ELF-1 (cell line): ENCODE results near the gene TRAPPC10.
"Not testable (repeated sequence)": the region's sequence is repeated elsewhere in the genome, so short reads cannot be mapped to it uniquely, and the experiment has no call there.

Experiments used
- DNase-seq: peaks from one replicate; pipeline ENCODE4 v3.0.0-alpha.2; 2016; ENCODE audit warnings: low read depth, low spot score

TRAPPC10 gene

DNA sequence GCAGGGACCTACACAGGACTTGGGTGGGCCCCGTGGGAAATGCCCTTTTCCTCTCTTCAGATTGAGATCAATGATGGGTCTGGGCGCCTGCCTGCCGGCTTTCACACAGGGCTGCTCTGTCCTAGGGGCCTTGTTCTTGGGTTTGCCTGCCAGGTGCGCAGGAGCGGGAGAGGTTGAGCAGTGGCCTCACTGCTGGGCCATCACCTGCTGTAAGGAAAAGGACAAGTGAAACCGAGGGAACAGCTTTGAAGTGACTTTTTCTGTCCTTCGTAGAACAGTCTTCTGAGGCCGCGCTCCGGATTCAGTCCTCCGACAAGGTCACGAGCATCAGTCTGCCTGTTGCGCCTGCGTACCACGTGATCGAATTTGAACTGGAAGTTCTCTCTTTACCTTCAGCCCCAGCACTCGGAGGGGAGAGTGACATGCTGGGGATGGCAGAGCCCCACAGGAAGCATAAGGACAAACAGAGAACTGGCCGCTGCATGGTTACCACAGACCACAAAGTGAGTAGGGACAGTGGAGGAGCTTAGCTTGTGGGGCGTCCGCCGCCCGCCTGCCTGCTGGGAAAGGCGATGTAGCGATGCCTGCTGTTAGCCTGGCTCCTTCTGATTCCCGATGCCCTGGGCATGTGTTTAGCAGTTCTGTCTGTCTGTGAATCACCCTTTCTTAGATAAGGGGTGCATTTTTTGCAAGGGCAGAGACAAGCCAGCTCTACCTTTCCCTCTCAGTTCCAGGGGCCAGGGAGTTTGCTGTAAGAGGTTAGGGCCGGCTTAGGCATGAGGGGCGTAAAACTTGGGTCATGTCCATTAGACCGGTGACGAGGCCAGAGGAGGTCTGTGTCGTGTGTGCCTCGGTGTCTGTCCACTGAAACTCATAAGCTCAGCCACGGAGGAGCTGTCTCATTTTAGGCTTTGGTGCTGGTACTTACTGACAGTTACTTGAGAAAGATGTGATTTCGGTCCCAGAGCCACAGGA, 75.6 kb downstream of the TRAPPC10 start:
- no peak for DNase-seq

DNA sequence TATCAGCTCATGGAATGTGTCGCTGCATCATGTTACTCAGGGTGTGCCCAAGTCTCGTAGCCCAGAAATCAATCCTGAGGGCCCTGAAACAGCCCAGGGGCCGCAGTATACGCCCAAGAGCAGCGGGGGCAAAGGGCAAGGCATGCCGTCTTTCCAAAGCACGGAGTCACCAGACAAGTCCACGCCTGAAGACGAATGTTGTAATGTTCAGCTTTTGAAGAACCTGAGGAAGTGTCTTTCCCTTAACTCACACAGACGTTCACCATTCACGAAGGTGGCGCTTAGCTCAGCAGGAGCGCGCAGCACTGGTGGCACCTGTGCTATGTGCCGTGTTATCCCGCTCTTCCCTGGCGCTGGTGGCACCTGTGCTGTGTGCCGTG, 76.3 kb downstream of the TRAPPC10 start:
- no peak for DNase-seq

DNA sequence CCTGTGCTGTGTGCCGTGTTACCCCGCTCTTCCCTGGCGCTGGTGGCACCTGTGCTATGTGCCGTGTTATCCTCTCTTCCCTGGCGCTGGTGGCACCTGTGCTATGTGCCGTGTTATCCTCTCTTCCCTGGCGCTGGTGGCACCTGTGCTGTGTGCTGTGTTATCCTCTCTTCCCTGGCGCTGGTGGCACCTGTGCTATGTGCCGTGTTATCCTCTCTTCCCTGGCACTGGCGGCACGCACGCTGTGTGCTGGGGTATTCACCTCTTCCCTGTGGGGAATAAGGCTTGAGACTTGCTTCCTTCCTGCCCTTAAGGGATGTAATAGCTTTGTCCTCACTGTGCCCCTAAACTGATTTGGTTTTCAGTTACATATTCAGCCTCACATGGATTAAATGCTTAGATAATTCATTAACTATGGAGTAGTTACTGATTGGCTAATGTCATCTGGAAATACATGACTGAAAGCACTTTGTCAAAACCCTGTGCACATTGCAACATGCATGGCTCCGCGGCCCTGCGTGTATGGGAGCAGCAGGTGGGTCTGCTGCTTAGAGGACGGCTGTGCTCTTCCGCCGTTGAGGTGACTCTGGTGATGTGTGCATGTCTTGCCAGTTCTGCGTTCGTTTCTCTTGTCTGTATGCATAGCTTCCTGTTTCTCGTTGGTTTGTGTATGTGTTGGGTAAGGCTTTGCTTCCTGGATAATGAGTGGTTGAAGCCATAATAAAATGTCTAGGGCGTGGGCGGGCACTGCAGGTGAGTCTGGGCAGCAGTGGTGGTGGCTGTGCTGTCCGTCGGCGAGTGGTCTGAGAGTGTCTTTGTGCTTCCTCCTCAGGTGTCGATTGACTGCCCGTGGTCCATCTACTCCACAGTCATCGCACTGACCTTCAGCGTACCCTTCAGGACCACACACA, 77.1 kb downstream of the TRAPPC10 start:
- DNase-seq = no peak

DNA sequence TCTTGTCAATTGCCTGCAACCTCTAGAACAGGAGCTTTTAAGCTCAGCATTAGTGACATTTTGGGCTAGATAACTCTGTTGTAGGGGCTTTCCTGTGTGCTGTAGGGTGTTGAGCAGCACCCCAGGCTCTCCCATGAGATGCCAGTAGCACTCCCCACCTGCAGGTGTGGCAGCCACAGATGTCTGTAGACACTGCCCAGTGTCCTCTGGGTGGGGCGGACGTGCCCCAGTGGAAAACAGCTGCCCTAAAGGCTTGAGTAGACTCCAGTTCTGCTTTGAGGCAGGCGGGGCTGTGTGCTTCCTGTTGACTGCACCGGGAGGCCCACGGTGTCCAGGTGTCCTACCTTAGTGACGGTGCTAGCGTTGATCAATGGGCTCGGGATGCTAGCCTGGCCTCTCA, 78.2 kb downstream of the TRAPPC10 start:
- no peak for DNase-seq

DNA sequence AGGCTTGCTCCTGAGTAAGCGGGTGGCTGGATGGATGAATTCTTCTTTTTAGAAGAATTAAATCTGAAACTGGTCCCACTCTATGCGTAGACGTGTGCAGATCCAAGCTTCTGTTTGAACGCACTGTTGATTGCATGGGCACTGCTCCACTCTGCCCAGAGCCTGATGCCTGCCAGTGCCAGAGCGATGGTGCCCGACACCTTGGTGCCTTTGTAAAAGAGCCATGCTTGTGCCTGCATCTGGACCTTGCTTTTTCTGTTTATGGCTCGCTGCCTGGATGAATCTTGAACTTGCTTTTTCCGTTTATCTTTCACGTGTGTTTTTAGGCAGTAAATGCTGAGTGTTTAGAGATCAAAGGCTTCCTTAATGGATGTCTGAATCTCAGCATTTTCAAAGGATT, 80.1 kb downstream of the TRAPPC10 start:
- DNase-seq = no peak

DNA sequence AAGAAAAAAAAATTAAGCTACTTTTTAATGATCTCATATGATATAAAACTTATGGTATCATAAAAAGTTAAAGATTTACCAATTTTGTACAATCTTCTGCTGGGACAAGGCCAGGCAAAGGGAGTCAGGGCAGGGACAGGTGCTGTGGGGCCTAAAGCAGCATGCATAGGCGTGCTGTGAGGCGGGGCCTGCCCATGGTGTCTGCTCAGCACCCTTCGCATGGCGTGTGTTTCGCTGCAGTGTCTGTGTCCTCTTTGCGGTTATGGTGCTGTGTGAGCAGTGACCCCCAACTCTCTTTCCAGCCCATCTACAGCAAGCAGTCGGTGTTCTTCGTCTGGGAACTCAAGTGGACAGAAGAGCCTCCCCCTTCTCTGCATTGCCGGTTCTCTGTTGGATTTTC, 81.7 kb downstream of the TRAPPC10 start:
- DNase-seq = no peak

DNA sequence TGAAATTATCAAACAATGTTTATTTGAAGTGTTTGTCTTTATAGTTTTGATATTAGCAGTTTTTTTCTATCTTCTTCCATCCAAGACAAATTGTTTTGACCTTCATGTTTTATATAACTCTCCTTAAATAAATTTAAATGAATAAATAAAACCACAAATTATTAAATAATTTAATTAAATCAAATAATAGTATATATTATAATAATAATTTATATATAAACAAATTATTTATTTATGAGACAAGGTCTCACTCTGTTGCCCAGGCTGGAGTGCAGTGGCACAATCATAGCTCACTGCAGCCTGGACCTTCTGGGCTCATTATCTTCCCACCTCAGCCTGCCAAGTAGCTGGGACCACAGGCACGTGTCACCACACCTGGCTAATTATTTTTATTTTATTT, 82.7 kb downstream of the TRAPPC10 start:
- no peak for DNase-seq

DNA sequence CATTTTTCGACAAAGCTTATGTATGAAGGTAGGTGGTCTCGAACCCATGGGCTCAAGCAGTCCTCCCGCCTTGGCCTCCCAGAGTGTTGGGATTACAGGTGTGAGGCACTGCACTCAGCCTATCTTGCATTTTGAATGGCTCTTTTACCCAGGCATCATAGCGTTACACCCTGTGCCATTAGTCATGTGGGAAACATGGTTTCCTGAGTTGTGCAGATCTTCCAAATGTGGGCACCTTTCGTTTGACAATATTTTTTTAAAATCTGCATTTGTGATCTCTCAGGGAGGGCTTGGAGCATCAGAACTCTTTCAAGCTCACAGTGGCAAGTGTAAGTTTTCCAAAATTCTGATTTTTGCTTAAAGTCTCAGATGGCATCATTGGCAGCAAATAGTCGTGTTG, 86.4 kb downstream of the TRAPPC10 start:
- not testable (repeated sequence) for DNase-seq

DNA sequence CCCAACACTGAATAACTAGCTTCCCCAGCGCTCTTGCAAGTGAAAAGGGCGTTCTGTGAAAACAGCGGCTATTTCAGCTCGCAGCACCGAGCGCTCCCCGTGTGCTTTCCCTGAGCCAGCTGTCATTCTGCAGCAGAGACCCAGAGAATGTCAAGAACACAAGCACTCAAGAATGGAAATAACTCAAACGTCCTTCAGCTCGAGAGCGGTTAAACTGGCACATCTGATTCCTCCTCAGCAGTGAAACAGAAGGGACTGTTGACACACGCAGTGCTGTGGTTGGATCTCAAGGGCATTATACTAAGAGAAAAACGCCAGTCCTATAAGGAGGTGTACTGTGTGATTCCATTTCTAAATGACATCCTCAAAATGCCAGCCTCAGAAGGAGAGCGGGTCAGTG, 86.9 kb downstream of the TRAPPC10 start:
- not testable (repeated sequence) for DNase-seq

DNA sequence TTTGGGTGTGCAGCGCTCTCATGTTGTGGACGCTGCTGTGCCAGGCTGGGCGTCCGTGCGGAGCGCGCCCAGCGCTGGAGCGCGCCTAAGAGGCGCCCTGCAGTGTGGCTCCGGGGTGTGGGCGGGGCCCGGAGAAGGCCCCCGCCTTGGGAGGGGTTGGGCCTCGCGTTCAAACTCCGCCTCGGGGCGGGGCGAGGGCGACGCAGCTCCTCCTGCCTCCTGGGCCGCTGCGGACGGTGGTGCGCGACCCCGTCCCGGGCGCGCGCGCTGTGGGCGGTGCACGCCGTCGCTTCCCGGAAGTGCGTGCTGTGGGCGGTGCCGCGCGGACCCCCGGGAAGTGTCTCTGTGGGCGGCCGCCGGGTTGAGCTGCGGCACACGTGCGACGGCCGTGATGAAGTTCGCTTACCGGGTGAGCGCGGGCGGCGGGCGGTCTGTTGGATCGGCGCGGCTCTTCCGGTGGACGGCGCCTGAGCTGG, 95.0 kb downstream of the TRAPPC10 start, which contains the start of gene PWP2:
Gene PWP2, plus strand, starts transcription at position 374 of the 476 bp plus-strand sequence. Its CDS starts 18 bp downstream, at position 392.
- DNase-seq = not testable (repeated sequence)

DNA sequence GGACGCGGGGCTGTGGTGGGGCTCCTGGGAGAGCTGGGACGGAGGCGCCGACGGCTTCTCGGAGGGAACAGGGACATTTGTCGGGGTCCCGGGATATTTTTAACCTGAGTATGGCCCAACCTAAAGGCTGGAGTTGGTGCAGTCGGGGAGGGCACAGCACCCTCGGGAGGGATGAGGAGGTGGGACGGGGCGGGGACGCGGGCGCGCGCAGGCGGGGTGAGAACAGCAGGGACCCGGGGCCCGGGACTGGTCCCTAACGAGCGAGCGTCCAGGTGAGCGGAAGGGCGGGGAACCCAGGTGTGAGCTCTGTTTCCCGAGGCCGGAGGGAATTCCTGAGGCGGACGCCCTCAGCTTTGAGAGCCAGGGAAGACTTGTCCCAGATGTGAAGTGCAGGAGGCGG, 95.5 kb downstream of the TRAPPC10 start:
- not testable (repeated sequence) for DNase-seq

DNA sequence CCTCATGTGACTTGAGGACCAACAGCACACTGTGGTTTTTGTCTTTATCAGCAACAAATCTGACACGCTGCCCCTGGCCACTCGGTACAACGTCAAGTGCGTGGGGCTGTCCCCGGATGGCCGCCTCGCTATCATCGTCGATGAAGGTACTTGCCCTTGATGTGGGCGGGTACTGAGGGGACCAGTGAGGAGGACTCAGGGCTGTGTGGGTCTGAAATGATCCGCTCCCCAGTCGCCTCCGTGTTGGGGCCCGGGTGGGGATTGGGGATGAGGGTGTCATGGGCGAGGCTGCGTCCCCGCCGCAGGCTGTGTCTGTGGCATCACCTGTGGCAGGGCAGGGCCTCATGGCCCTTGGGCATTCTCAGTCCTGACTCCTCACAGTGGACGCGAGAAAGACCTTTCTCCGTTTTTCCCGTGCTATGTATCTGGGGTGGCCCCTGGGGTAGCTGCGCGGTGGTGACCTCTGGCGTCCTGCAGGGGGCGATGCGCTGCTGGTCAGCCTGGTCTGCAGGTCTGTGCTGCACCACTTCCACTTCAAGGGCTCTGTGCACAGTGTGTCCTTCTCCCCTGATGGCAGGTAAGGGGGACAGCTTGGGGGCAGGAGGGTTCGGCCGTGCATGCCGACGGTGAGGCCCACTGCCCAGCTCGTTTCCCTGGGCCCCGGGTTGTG, 101.7 kb downstream of the TRAPPC10 start:
- not testable (repeated sequence) for DNase-seq

DNA sequence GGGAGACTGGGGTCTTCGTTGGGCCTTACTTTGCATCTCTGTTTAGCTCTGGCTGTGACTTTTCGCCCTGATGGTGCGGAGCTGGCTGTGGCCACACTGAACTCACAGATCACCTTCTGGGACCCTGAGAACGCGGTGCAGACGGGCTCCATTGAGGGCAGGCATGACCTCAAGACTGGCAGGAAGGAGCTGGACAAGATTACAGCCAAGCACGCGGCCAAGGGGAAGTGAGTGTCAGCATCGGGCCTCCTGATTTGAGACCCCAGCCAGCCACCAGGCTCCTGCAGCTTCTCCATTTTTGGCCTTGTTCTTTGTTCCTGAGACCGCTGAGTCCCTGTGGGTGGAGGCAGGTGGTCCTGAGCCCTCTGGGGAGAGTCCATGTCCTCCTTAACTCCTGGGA, 110.0 kb downstream of the TRAPPC10 start:
- DNase-seq = not testable (repeated sequence)

DNA sequence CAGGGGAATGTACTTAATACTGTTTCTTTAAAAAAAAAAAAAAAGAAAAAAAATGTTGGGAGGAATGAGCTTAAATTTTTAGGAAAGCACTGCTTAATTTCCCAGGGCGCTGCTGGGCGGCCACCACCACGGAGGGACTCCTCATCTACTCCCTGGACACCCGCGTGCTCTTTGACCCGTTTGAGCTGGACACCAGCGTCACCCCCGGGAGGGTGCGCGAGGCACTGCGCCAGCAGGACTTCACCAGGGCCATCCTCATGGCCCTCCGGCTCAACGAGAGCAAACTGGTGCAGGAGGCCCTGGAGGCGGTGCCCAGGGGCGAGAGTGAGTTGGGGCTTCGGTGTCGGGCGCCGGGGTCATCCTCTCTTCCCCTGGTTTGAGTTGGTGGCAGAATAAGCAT, 115.7 kb downstream of the TRAPPC10 start:
- DNase-seq = not testable (repeated sequence)

DNA sequence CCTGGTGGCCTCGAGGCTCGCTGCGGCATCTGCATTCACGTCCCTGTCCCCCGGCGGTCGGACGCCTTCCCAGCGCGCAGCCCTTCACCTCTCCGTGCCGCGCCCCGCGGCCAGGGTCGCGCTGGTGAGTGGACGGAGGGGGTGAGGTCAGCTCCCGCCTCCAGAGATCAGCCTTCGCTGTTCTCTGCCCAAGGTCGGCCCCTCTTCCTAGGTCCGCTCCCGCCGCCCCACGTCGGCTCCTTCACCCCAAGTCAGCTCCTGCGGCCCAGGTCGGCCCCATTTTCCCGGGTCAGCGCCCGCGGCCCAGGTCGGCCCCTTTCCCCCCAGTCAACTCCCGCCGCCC, 121.6 kb downstream of the TRAPPC10 start:
- not testable (repeated sequence) for DNase-seq

DNA sequence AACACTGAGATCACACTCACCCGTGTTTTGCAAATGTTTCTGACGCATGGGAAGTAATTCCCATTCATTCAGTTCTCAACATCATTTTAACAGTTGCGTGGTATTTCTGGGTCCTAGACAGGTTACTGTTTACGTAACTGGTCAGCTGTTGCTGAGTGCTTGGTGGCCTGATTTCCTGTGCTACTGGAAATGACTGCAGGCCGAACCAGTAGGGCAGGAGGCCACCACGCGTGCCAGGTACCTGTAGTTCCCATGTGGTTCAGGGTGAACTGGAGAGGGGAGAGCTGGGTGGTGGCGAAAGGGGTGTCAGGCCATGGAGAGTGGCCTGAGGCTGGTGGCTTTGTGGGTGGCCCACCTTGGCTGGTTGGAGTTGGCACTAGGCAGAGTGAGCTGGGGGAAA, 122.6 kb downstream of the TRAPPC10 start:
- DNase-seq = not testable (repeated sequence)

DNA sequence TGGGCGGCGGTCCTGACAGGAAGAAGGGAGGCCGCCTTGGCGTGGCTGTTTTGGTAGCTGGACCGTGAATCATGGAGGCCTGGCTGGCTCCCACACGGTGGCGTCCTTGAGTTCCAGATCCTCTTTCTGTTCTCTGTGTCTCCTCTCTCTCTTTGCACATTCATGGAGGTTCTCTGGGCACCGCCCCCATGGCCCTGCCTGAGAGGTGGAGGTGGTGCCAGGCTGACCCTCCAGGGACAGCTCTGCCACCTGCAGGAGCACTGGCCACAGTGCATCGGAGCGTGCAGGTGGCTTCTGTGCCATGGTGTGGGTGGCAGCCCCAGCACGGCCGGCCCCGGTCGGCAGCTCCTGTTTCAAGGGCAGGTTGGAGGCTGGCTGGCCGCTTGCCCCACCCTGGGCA, 125.9 kb downstream of the TRAPPC10 start:
- DNase-seq = not testable (repeated sequence)

DNA sequence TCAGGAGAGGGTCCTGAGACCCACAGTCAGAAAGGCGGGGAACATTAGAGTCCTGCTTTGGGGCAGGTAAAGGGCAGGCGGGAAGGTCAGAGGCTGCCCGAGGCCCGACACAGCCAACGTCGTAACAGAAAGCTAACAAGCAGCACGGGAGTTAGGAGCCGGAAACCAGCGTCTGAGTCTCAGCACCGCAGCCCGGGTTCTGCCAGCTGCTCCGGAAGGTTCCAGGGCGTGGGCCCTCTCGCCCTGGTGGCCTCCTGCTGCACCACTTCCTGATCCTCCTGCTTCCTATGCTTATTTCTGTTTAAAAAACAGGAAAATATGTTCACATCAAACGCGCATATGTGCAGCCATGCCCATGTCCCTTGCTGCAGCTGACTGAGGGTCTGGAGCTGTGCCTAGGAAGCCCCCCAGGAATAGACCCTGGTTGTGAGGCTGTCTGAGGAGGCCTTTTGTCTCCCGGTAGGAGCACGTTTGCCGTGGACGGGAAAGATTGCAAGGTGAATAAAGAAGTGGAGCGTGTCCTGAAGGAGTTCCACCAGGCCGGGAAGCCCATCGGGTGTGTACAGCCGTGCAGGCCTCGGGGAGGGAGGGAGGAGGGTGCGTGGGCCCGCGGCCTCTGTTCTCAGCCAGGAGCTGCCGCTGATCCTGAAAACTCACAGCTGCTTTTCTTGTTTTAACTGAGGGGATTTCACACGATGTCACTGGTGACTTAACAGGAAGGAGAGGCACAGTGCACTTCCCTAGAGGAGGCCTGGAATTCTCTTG, 127.9 kb downstream of the TRAPPC10 start:
- not testable (repeated sequence) for DNase-seq

DNA sequence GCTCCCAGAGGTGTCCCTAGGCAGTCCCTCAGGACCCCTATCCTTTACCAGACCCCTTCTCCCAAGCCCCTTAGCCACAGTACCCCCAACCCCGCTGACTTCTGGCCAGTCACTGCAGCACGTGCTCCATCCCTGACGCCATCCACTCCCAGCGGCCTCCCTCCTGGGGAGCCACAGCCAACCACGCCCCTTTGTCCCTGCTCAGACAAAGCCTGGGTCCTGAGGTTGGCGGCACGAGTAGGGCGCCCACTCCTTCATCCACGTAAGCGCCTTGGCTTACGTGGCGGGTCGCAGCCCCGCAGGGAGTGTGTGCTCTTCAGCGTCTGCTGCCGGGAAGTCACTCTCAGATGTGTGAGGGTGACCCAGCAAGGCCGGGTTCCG, 128.4 kb downstream of the TRAPPC10 start:
- DNase-seq = not testable (repeated sequence)

DNA sequence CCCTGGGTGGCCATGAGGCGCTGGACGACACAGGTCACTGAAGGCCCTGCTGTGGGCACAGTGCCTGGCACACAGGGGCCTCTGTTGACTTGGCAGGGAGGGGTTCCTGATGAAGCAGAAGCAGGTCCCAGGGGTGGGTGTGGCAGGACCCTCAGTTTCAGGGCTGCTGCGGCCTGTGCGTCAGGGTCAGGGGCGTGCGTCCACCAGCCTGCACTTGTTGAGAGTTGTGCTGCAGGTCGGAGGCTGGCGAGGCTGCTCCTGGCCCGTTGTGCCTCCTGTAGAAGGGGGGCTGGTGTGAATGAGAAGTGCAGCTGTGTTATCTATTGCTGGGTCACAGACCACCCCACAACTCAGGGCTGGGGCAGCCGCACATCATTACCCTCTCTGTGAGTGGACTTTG, 130.4 kb downstream of the TRAPPC10 start:
- DNase-seq = not testable (repeated sequence)

DNA sequence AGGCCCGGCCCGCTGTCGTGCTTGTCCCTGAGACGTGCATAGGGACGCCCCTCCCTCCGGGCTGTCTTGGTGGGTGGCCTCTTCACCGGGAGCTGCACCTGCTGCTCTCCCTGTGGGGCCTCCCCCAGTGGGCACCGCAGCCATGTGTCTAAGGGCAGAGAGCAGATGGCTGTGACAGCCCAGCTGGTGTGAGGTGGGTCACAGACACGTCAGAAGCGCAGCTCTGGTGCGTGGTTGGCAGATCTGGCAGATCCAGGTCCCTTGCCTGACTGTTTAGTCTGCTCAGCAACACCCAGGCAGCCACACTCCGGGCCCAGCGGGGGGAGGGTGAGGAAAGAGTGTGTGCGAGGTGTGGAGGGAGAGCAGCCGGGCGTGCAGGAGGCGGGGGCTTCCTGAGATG, 131.3 kb downstream of the TRAPPC10 start:
- DNase-seq = not testable (repeated sequence)
